ENCODE measurements around the gene GABARAP. TPM values are rescaled to one million over a fixed set of nuclear protein-coding genes. Genes with fewer than 3 reads are reported as not detected.

Gene GABARAP
- polyA plus RNA-seq, 1 of the 3 experiments (the other 2 are of a cell fraction): 585 TPM

DNA sequence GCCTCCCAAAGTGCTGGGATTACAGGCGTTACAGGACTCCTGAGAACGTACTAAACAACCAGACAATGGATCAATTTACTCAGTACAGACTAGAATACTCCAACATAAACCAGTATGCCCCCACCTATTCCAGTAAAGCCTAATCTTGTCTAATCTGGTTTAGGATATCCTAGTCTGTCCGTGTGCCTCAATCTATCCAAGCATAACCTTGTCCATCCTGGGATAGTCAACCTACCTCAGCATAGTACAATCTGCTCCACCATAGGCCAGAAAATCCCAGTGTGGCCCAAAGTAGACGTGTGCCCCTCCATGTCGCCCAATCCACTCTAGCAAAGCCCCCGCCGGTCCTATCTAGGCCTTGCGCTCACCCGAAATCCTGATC lies 8.6 kb downstream of the GABARAP start:
- Histone ChIP-seq H4K20me1 (ENCODE audit: insufficient read depth) (peaks cover 36% of the 10 kb centered on the region), H3K27ac (ENCODE audit: low read depth in 2 of 2, low read length in 1 of 2) (peak overlapping the region; percentile 82 to 94), H2AFZ (ENCODE audit: low read depth) (peak overlapping the region; percentile 13; the same call in 1 of the 2 replicates), H3K9me2 (no peaks in the 10 kb centered on the region), H3K79me2 (ENCODE audit: insufficient read depth) (peaks cover 84% of the 10 kb centered on the region), H3K4me1 (ENCODE audit: control insufficient read depth in 1 of 2, insufficient read depth in 2 of 2, low read depth in 1 of 2, low read length in 1 of 2) (peaks cover 31 to 34% of the 10 kb centered on the region in 2 experiments), H3K9me3 (no peaks in the 10 kb centered on the region), H3F3A (replicated peaks; ENCODE audit: insufficient read depth) (peaks cover 34% of the 10 kb centered on the region), H3K4me3 (ENCODE audit: low read depth in 2 of 2, low read length in 1 of 2) (peak overlapping the region; percentile 86 to 89), H3K9ac (peak overlapping the region; percentile 89), H3K27me3 (ENCODE audit: insufficient read depth) (no peaks in the 10 kb centered on the region), H3K36me3 (replicated peaks in 1 of 2; ENCODE audit: control insufficient read depth in 1 of 2, insufficient read depth in 2 of 2, low read length in 1 of 2) (peaks cover 38 to 48% of the 10 kb centered on the region in 2 experiments), H3K4me2 (peak overlapping the region; percentile 81)
- no peak for DNase-seq
- TF ChIP-seq GATA2 (CRISPR knock-in tag; IDR thresholded peaks at IDR 0.05): no peak
- TF ChIP-seq NRF1 (IDR thresholded peaks at IDR 0.05; ENCODE audit: low read depth, low read length): no peak
- TF ChIP-seq FOXM1 (IDR thresholded peaks at IDR 0.05; ENCODE audit: low read depth): no peak
- no peak for TF ChIP-seq GABPA (IDR thresholded peaks at IDR 0.05; ENCODE audit: low read depth)
- no peak for TF ChIP-seq YY1 (IDR thresholded peaks at IDR 0.05; ENCODE audit: low read depth)
- no peak for TF ChIP-seq RFX5 (IDR thresholded peaks at IDR 0.05; ENCODE audit: low read length)
- TF ChIP-seq ELF1 (IDR thresholded peaks at IDR 0.05): no peak
- no peak for TF ChIP-seq IRF3 (IDR thresholded peaks at IDR 0.05; ENCODE audit: low read depth, low read length)
- no peak for TF ChIP-seq MEF2A (IDR thresholded peaks at IDR 0.05; ENCODE audit: borderline replicate concordance, low read depth)
- ChIA-PET CTCF (interaction anchor here (0.7 to 6.5 kb wide), 4 partner anchors 14 to 212 kb away, joined by 3 to 44 read pairs (median 20); partner anchors contain the start of genes ACADVL and DLG4), POLR2A (interaction anchor here (0.7 to 1.9 kb wide), 8 partner anchors 8 to 63 kb away, joined by 3 to 27 read pairs (median 4); partner anchors contain the start of genes ACADVL, DLG4 and GABARAP)
- WGBS (ENCODE audit: low lambda C conversion rate): 4% methylated on average over 9 of the region's 9 CpGs

DNA sequence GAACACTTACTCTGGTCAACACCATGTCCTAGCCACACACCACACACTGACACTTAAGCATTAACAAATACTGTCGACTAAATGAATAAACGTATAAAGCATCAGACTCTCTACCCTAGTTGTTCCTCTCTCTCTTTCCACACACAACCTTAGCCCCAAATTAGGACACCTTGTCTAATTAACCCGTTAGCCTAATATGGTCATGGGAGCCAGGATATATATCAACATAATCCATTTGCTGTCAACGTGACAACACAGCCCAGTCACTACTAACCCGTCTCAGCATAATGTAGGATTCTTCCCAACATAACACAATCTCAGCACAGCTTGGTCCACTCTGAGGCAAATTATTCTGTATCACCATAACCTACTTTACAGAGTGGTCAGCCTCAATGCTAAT lies 10.1 kb downstream of the GABARAP start:
- no peak for TF ChIP-seq GABPA (IDR thresholded peaks at IDR 0.05; ENCODE audit: low read depth)
- no peak for TF ChIP-seq NFIC (IDR thresholded peaks at IDR 0.05; ENCODE audit: borderline replicate concordance)
- WGBS (ENCODE audit: low lambda C conversion rate): 95% methylated on average over 5 of the region's 5 CpGs
- no peak for DNase-seq
- H3F3A ChIP-seq (replicated peaks; ENCODE audit: insufficient read depth): peaks cover 30% of the 10 kb centered on the region
- peaks cover 32% of the 10 kb centered on the region for H4K20me1 ChIP-seq (ENCODE audit: insufficient read depth)
- H3K9ac ChIP-seq: no peak overlapping the region
- H3K4me3 ChIP-seq (ENCODE audit: low read depth in 2 of 2, low read length in 1 of 2): peak overlapping the region; percentile 86 to 89; a peak in 3 of 4 replicates
- H3K27ac ChIP-seq (ENCODE audit: low read depth in 2 of 2, low read length in 1 of 2): no peak overlapping the region
- H3K4me2 ChIP-seq: peak overlapping the region; percentile 81
- no peaks in the 10 kb centered on the region for H3K27me3 ChIP-seq (ENCODE audit: insufficient read depth)
- peaks cover 40 to 61% of the 10 kb centered on the region in 2 experiments for H3K36me3 ChIP-seq (replicated peaks in 1 of 2; ENCODE audit: control insufficient read depth in 1 of 2, insufficient read depth in 2 of 2, low read length in 1 of 2)
- H2AFZ ChIP-seq (ENCODE audit: low read depth): no peak overlapping the region
- peaks cover 27 to 31% of the 10 kb centered on the region in 2 experiments for H3K4me1 ChIP-seq (ENCODE audit: control insufficient read depth in 1 of 2, insufficient read depth in 2 of 2, low read depth in 1 of 2, low read length in 1 of 2)
- POLR2A ChIA-PET: interaction anchor here (1.9 to 2.4 kb wide), 2 partner anchors 11 to 12 kb away, joined by 4 to 11 read pairs; partner anchors contain the start of genes ACADVL and DLG4
- CTCF ChIA-PET: interaction anchor here (1.4 to 6.5 kb wide), 2 partner anchors 12 to 211 kb away, joined by 3 to 44 read pairs; partner anchors contain the start of genes ACADVL and DLG4
- H3K79me2 ChIP-seq (ENCODE audit: insufficient read depth): peaks cover 73% of the 10 kb centered on the region
- H3K9me3 ChIP-seq: no peaks in the 10 kb centered on the region
- no peaks in the 10 kb centered on the region for H3K9me2 ChIP-seq

- Histone ChIP-seq H3K9me3 (no peaks in the 10 kb centered on the region), H3F3A (replicated peaks; ENCODE audit: insufficient read depth) (peaks cover 11% of the 10 kb centered on the region), H3K36me3 (replicated peaks in 1 of 2; ENCODE audit: control insufficient read depth in 1 of 2, insufficient read depth in 2 of 2, low read length in 1 of 2) (peaks cover 31 to 60% of the 10 kb centered on the region in 2 experiments), H3K27me3 (ENCODE audit: insufficient read depth) (no peaks in the 10 kb centered on the region), H3K4me1 (ENCODE audit: control insufficient read depth in 1 of 2, insufficient read depth in 2 of 2, low read depth in 1 of 2, low read length in 1 of 2) (peaks cover 10% of the 10 kb centered on the region in 2 experiments; a peak in 3 of 4 replicates), H3K4me2 (no peak overlapping the region), H3K9ac (no peak overlapping the region), H3K79me2 (ENCODE audit: insufficient read depth) (peaks cover 47% of the 10 kb centered on the region), H2AFZ (ENCODE audit: low read depth) (no peak overlapping the region), H3K27ac (ENCODE audit: low read depth in 2 of 2, low read length in 1 of 2) (no peak overlapping the region), H4K20me1 (ENCODE audit: insufficient read depth) (peaks cover 29% of the 10 kb centered on the region), H3K4me3 (ENCODE audit: low read depth in 2 of 2, low read length in 1 of 2) (no peak overlapping the region), H3K9me2 (no peaks in the 10 kb centered on the region)
- POLR2A ChIA-PET: interaction anchor here (1.3 kb wide), 1 partner anchor 9 kb away, joined by 8 read pairs; the partner anchor contains the start of gene ACADVL
- CTCF ChIA-PET: interaction anchor here (6.5 kb wide), 1 partner anchor 10 kb away, joined by 44 read pairs; the partner anchor contains the start of genes ACADVL and DLG4
- no peak for DNase-seq
- 97% methylated on average over 17 of the region's 19 CpGs for WGBS (ENCODE audit: low lambda C conversion rate)
- no peak for TF ChIP-seq TAF1 (IDR thresholded peaks at IDR 0.05; ENCODE audit: borderline replicate concordance, low read depth, low read length)
- no peak for TF ChIP-seq ELF1 (IDR thresholded peaks at IDR 0.05)
- no peak for TF ChIP-seq CTCF (IDR thresholded peaks at IDR 0.05)
- no peak for TF ChIP-seq GATA2 (CRISPR knock-in tag; IDR thresholded peaks at IDR 0.05)
- TF ChIP-seq, protein P1, sequence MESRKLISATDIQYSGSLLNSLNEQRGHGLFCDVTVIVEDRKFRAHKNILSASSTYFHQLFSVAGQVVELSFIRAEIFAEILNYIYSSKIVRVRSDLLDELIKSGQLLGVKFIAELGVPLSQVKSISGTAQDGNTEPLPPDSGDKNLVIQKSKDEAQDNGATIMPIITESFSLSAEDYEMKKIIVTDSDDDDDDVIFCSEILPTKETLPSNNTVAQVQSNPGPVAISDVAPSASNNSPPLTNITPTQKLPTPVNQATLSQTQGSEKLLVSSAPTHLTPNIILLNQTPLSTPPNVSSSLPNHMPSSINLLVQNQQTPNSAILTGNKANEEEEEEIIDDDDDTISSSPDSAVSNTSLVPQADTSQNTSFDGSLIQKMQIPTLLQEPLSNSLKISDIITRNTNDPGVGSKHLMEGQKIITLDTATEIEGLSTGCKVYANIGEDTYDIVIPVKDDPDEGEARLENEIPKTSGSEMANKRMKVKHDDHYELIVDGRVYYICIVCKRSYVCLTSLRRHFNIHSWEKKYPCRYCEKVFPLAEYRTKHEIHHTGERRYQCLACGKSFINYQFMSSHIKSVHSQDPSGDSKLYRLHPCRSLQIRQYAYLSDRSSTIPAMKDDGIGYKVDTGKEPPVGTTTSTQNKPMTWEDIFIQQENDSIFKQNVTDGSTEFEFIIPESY (IDR thresholded peaks at IDR 0.05; ENCODE audit: borderline replicate concordance, low read depth): no peak
- TF ChIP-seq TCF12 (IDR thresholded peaks at IDR 0.05): no peak
- no peak for TF ChIP-seq FOSL2 (IDR thresholded peaks at IDR 0.05; ENCODE audit: borderline replicate concordance, low read depth)
- TF ChIP-seq RAD21 (IDR thresholded peaks at IDR 0.05; ENCODE audit: low read length): no peak
- no peak for TF ChIP-seq EZH2phosphoT487 (IDR thresholded peaks at IDR 0.05; ENCODE audit: borderline replicate concordance, low read depth)
Measured at GRCh38 chr17:7229504-7229903, 12.7 kb downstream of the GABARAP start.
